Activated CD4-positive, CD25-positive, alpha-beta regulatory T cell treated with anti-CD3 and anti-CD28 coated beads, Interleukin-2, amount 50 U/mL, for 16 hours (primary cell): ENCODE results near the gene RBM19.

Source experiments
- DNase-seq: peaks from one replicate; pipeline ENCODE4 v3.0.0-alpha.2; 2020; ENCODE audit warnings: low read depth, low spot score

RBM19 gene

GRCh38 chr12:113804961-113805600 is 161.0 kb downstream of the RBM19 start:
- DNase-seq, result no peak

GRCh38 chr12:113803759-113804140 is 162.4 kb downstream of the RBM19 start:
- DNase-seq, result no peak

GRCh38 chr12:113802966-113803758 is 163.0 kb downstream of the RBM19 start:
- DNase-seq, result no peak

GRCh38 chr12:113802000-113802749 is 163.9 kb downstream of the RBM19 start:
- no peak for DNase-seq

- DNase-seq, result no peak
Measured at GRCh38 chr12:113800201-113800600, 165.9 kb downstream of the RBM19 start.

GRCh38 chr12:113798552-113798951 is 167.6 kb downstream of the RBM19 start:
- DNase-seq, result no peak

GRCh38 chr12:113797535-113797868 is 168.6 kb downstream of the RBM19 start:
- no peak for DNase-seq

GRCh38 chr12:113796852-113797534 is 169.1 kb downstream of the RBM19 start:
- DNase-seq, result no peak

GRCh38 chr12:113796066-113796827 is 169.9 kb downstream of the RBM19 start:
- DNase-seq, result no peak

- DNase-seq, result no peak
Measured at GRCh38 chr12:113795445-113795844, 170.7 kb downstream of the RBM19 start.

GRCh38 chr12:113794774-113795173 is 171.4 kb downstream of the RBM19 start:
- no peak for DNase-seq

GRCh38 chr12:113793250-113793649 is 172.9 kb downstream of the RBM19 start:
- DNase-seq, result no peak

GRCh38 chr12:113792450-113792849 is 173.7 kb downstream of the RBM19 start:
- DNase-seq, result no peak

- no peak for DNase-seq
Measured at GRCh38 chr12:113788020-113788856, 177.9 kb downstream of the RBM19 start.

GRCh38 chr12:113786107-113786506 is 180.0 kb downstream of the RBM19 start:
- no peak for DNase-seq

GRCh38 chr12:113783811-113784210 is 182.3 kb downstream of the RBM19 start:
- no peak for DNase-seq

- DNase-seq, result no peak
Measured at GRCh38 chr12:113782873-113783272, 183.3 kb downstream of the RBM19 start.

- DNase-seq, result no peak
Measured at GRCh38 chr12:113781415-113782198, 184.5 kb downstream of the RBM19 start.

GRCh38 chr12:113779774-113780173 is 186.4 kb downstream of the RBM19 start:
- no peak for DNase-seq
